Skin of body (tissue), 3 donors: ENCODE measurements around the gene ICAM1. TPM values are rescaled to one million over a fixed set of nuclear protein-coding genes. Genes with fewer than 3 reads are reported as not detected.

Source experiments
- DNase-seq: peaks from one replicate; lab custom pipeline; 2025; lab: John Stamatoyannopoulos, UW
- small RNA-seq: library from RNA; depleted of rRNA; stranded (forward); fragments of <200 nt; gene quantifications from one replicate; pipeline ENCODE3, GENCODE V24; 2014; ENCODE audit warnings: low replicate concordance
- total RNA-seq: library from RNA; depleted of rRNA; stranded (reverse); fragments of >200 nt; gene quantifications from one replicate; pipeline ENCODE4 v1.2.3, GENCODE V29; 2014

Gene ICAM1
- total RNA-seq, 1 donor from 2014 or later: 11.3 TPM

- DNase-seq: no peak
Observed at GRCh38 chr19:10321417-10321797, 50.5 kb downstream of the ICAM1 start.

- no peak for DNase-seq
Observed at GRCh38 chr19:10321874-10322835, 51.2 kb downstream of the ICAM1 start.

GRCh38 chr19:10325732-10326131 lies 54.8 kb downstream of the ICAM1 start:
- no peak for DNase-seq

GRCh38 chr19:10327793-10328192 lies 56.9 kb downstream of the ICAM1 start:
- no peak for DNase-seq

- no peak for DNase-seq
Observed at GRCh38 chr19:10328558-10329429, 57.9 kb downstream of the ICAM1 start.

- DNase-seq: no peak
Observed at GRCh38 chr19:10329555-10329954, 58.6 kb downstream of the ICAM1 start.

- DNase-seq: no peak
Observed at GRCh38 chr19:10332158-10332964, 61.4 kb downstream of the ICAM1 start.

- DNase-seq: peak; percentile 96
Observed at GRCh38 chr19:10332965-10333757, 62.2 kb downstream of the ICAM1 start, which contains the start of gene RAVER1. Gene RAVER1 (minus strand): TSS chr19:10333529. CDS start chr19:10333507, 22 bp downstream.

- no peak for DNase-seq
Observed at GRCh38 chr19:10333758-10334587, 63.1 kb downstream of the ICAM1 start.

- DNase-seq: peak; percentile 76
Observed at GRCh38 chr19:10334588-10335351, 63.9 kb downstream of the ICAM1 start.

GRCh38 chr19:10335352-10335985 lies 64.5 kb downstream of the ICAM1 start:
- no peak for DNase-seq

Small RNA genes lying within 50 kb of the gene (small RNA-seq; reads per million reads assigned to genes)
- gene AC011511.1: not detected
- not detected for gene AC011511.4
- gene MIR4322: not detected

Other genes with a start within 250 kb of the ICAM1 start
- 9.6 TPM for gene SHFL, start 184.8 kb upstream of the ICAM1 start, total RNA-seq
- gene ANGPTL6, start 168.4 kb upstream of the ICAM1 start, total RNA-seq: 0.99 TPM
- gene PPAN, start 164.8 kb upstream of the ICAM1 start, total RNA-seq: 15.7 TPM
- 3.0 TPM for gene P2RY11, start 159.4 kb upstream of the ICAM1 start, total RNA-seq
- 151 TPM for gene EIF3G, start 151.2 kb upstream of the ICAM1 start, total RNA-seq
- gene DNMT1, start 76.2 kb upstream of the ICAM1 start, total RNA-seq: 43.0 TPM
- 12.6 TPM for gene S1PR2, start 39.8 kb upstream of the ICAM1 start, total RNA-seq
- 13.6 TPM for gene MRPL4, start 18.9 kb upstream of the ICAM1 start, total RNA-seq
- 1.1 TPM for gene ICAM4, start 15.8 kb downstream of the ICAM1 start, total RNA-seq
- 0.10 TPM for gene ICAM5, start 18.8 kb downstream of the ICAM1 start, total RNA-seq
- 1.3 TPM for gene ZGLP1, start 38.7 kb downstream of the ICAM1 start, total RNA-seq
- gene FDX2, start 44.9 kb downstream of the ICAM1 start, total RNA-seq: 7.1 TPM
- 6.4 TPM for gene RAVER1, start 62.4 kb downstream of the ICAM1 start, total RNA-seq
- 9.4 TPM for gene ICAM3, start 68.5 kb downstream of the ICAM1 start, total RNA-seq
- gene TYK2, start 109.5 kb downstream of the ICAM1 start, total RNA-seq: 63.6 TPM
- gene CDC37, start 132.4 kb downstream of the ICAM1 start, total RNA-seq: 80.6 TPM
- gene PDE4A, start 149.4 kb downstream of the ICAM1 start, total RNA-seq: 2.4 TPM
- gene KEAP1, start 232.2 kb downstream of the ICAM1 start, total RNA-seq: 32.8 TPM
- gene S1PR5, start 246.3 kb downstream of the ICAM1 start, total RNA-seq: 6.6 TPM